Coronary artery (tissue), 2 donors: Measurements from ENCODE around the gene TDRD7.
A peak's percentile ranks its signal among the peaks of the same experiment; 100 is the strongest.

Experiments used
- DNase-seq: peaks from one replicate; pipeline ENCODE4 v3.0.0-alpha.2; 2017; ENCODE audit warnings: low spot score
- H3K27ac ChIP-seq, 2 donors: fragments of 200-600 bp; sonication (generic); one replicate each; pipeline ENCODE4 v1.5.1; 2016 to 2019
- H3K4me3 ChIP-seq: fragments of 200-600 bp; sonication (generic); 2 replicates; pipeline ENCODE4 v1.5.1; 2016; ENCODE audit warnings: mild to moderate bottlenecking, moderate library complexity
- TF ChIP-seq, protein P1 (sequence below): fragments of 200-600 bp; sonication (generic); IDR thresholded peaks from one replicate; pipeline ENCODE4 v1.5.1; 2019; ENCODE audit warnings: antibody characterized with exemption

TDRD7 gene

DNA sequence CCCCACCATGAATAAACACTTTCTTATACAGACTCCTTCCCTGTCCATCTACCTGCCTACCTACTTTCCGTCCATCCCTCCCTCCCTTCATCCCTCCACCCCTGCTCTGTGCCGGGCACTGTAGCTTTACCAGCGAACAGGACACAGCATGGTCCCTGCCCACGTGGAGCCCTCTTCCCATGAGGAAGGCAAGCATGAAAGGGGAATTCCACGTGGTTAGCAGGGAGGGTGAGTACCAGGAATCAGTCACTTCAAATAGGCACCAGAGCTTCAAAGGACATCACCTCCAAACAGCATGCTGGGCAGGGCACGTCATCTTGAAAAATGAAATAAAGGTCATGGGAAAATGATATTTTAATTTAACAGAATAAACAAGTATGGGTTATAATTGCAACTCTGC, 35.0 kb upstream of the TDRD7 start:
- DNase-seq = no peak
- H3K4me3 ChIP-seq = no peak overlapping the region
- no peak overlapping the region for H3K27ac ChIP-seq
- TF ChIP-seq, protein P1, sequence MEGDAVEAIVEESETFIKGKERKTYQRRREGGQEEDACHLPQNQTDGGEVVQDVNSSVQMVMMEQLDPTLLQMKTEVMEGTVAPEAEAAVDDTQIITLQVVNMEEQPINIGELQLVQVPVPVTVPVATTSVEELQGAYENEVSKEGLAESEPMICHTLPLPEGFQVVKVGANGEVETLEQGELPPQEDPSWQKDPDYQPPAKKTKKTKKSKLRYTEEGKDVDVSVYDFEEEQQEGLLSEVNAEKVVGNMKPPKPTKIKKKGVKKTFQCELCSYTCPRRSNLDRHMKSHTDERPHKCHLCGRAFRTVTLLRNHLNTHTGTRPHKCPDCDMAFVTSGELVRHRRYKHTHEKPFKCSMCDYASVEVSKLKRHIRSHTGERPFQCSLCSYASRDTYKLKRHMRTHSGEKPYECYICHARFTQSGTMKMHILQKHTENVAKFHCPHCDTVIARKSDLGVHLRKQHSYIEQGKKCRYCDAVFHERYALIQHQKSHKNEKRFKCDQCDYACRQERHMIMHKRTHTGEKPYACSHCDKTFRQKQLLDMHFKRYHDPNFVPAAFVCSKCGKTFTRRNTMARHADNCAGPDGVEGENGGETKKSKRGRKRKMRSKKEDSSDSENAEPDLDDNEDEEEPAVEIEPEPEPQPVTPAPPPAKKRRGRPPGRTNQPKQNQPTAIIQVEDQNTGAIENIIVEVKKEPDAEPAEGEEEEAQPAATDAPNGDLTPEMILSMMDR = no peak

DNA sequence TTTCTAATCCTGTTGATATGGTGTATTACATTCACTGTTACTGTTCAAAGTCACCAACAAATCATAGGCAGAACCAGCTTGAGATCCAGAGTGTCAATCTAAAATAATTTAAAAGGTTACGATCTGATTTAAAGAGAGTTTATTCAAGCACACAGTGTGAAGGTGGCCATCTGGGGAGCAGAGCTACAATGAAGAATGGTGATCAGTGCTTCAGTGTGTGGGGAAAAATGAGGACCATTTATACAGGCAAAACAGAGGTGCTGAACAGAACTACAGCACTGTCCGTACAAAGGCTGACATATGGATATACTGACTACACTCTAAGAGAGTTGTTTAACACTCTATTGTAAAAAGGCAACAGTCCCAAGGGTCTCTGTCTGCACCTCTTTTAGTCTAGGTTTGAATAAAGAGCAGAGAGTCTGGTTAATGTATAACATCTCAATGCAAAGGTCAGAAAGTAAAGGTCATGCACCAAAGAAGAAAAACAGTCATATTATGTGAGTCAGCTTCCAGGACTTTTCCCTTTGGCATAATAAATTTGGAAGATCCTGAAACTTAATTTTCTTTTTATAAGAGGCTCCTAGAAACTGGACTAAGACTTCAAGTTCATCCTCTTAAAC, 29.7 kb upstream of the TDRD7 start:
- Histone ChIP-seq H3K4me3 (no peak overlapping the region), H3K27ac (no peak overlapping the region)
- TF ChIP-seq, protein P1 = no peak
- DNase-seq = no peak

DNA sequence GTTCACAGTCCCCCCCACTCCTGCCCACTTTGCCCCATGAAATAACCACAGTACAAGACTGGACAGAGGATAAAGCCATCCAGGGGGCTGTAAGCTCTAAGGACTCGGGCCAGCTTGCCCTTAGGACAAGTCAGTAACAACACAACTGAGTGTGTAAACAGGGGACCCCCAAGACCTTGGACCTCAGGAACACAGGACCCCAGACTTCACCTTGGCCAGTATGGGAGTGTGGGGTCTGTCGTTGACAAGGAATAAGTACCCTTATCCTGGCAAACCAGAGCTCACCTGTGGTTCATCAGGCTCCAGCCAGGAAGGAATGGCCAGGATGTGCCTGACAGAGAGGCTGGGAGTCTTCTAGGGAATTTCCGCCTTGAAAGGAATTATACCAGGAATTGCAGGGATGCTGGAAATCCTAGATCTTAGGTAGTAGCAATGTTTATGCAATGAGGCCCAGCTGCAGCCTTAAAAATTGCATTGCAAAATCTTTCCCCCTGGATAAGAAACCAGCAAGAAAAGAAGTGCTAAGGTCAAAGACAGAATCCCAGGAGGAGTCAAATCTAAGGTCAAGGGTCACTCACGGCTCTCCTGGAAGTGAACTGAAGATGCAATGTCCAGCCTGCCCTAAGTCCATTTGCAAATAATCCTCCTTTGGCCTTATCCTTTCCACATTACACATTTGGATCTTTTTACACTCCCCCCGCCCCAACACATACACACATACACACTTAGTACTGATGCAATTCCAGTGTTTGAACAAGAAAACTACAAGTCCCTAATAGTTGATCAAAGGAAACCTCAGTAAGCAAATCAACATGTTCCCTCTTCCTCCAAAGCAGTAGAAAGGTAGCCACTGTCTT, 27.3 kb upstream of the TDRD7 start:
- peak; percentile 35 for DNase-seq
- Histone ChIP-seq H3K27ac (no peak overlapping the region), H3K4me3 (no peak overlapping the region)
- TF ChIP-seq, protein P1 = no peak

DNA sequence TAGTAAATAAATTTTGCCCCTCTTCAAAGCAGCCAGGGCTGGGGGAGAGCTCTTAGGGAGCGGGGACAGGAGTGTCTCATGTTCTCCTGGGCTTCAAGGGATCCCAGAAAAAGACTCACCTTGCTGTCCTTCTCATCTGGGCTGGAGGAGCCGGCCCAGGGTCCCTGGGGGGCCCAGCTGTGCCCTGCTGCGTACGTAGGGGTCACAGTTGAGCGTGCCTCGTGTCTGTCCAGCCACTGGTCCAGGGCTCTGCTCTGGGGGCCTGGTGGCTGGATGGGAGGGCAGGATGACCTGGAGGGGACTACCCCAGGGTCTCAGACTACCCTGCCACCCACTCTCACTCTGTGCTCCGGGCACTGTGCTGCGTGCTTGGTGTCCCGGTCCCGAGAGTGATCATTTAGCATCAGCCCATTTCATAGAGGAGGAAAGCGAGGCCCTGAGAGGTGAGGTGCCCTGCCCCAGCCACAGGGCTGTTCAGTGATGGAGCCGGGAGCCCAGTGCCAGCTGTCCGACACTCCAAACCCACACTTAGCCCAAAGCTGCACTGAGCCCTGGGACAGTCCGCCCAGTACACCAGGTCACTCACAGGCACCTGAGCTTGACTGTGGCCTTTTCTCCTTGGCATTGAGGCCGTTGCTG, 26.2 kb upstream of the TDRD7 start:
- Histone ChIP-seq H3K27ac (no peak overlapping the region), H3K4me3 (no peak overlapping the region)
- TF ChIP-seq, protein P1 = no peak
- peak; percentile 33 for DNase-seq

DNA sequence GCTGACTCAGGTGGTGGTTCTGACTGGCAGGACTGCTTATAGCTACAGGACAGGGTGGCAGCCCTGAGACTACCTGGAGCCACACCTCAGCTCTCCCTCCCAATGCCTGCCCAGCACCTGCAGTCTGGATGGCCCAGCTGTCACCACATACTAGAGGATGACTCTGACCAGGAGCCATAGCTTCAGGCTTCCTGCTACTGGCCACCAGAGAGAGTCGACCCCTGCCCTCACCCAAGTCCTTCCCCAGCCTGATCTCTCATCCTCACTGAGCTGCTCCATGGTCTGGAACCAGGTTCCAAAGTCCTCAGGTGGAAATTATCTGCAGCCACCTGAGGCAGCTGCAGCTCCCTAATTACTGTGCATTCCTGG, 25.6 kb upstream of the TDRD7 start:
- H3K4me3 ChIP-seq = no peak overlapping the region
- TF ChIP-seq, protein P1 = no peak

DNA sequence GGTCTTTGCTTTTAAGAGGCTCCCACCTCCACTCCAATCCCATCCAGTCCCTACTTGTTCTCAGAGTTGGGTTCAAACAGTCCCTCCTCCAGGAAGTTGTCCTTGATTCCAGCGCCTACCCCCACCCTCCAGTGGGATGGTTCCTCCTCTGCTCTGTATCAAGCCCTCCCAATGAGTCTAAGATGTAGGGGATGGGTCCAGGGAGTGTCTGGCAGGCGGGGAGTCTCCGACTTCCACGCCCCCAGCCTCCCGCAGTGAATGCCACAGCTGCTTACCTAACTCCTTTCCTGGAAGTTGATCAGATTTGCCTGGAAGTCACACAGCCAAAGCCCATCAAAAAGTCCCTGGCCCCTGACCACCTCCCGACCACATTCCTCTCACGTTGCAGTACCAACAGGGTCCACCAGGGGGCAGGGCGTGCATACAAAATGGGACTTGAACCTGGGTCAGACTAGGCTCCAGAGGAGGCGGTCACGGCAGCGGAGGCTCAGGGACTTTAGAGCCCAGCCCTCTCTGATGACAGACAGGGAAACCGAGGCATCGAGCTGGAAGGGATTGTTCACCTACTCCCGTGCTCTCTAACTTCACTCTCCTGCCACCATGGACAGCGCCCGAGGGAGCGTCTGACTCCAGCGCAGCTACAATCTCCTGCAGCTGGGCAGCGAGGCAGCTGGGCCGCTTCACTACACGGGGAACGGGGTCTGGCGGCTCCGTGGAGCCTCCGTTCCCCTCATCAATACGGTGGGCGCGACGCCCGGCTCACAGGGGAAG, 25.0 kb upstream of the TDRD7 start:
- DNase-seq = no peak
- Histone ChIP-seq H3K27ac (no peak overlapping the region), H3K4me3 (peak overlapping the region; percentile 33)
- TF ChIP-seq, protein P1 = peak; percentile 70

More for the DNA sequence above, 25.6 kb upstream of the TDRD7 start:
- no peak for DNase-seq
- no peak overlapping the region for H3K27ac ChIP-seq
